Mesendoderm (in vitro differentiated cells): Measurements from ENCODE around the gene TIGD4.
A peak's percentile ranks its signal among the peaks of the same experiment; 100 is the strongest.

Experiments used
- DNase-seq: peaks from one replicate; pipeline ENCODE4 v3.0.0; 2013
- H2AK5ac ChIP-seq: 2 replicates; pipeline ENCODE4 v1.6.1; 2013; ENCODE audit warnings: low read length, inconsistent platforms
- H2BK120ac ChIP-seq: 2 replicates; pipeline ENCODE4 v1.6.1; 2013; ENCODE audit warnings: low read depth, mild to moderate bottlenecking, low read length, moderate library complexity, mixed read lengths
- H2BK15ac ChIP-seq: replicated peaks from 2 replicates; pipeline ENCODE4 v1.6.1; 2013; ENCODE audit warnings: low read depth, mild to moderate bottlenecking, moderate library complexity
- H2BK5ac ChIP-seq: 2 replicates; pipeline ENCODE4 v1.6.1; 2013; ENCODE audit warnings: low read length, inconsistent platforms
- H3K18ac ChIP-seq: 2 replicates; pipeline ENCODE4 v1.6.1; 2013; ENCODE audit warnings: mild to moderate bottlenecking, low read length, mixed read lengths
- H3K23ac ChIP-seq: one replicate; pipeline ENCODE4 v1.6.1; 2013; ENCODE audit warnings: low read length
- H3K27ac ChIP-seq: 2 replicates; pipeline ENCODE4 v1.5.1; 2013; ENCODE audit warnings: low read depth, mild to moderate bottlenecking, inconsistent platforms, low read length, moderate library complexity
- H3K27me3 ChIP-seq: 2 replicates; pipeline ENCODE4 v1.6.1; 2013; ENCODE audit warnings: low read length, control low read depth, mild to moderate bottlenecking, inconsistent platforms; ENCODE audit not compliant: insufficient read depth, poor library complexity
- H3K36me3 ChIP-seq: 2 replicates; pipeline ENCODE4 v1.6.1; 2013; ENCODE audit warnings: low read length, inconsistent platforms; ENCODE audit not compliant: control insufficient read depth, insufficient read depth
- H3K4ac ChIP-seq: one replicate; pipeline ENCODE4 v1.6.1; 2013; ENCODE audit warnings: low read depth, mild to moderate bottlenecking, low read length, moderate library complexity
- H3K4me1 ChIP-seq: 2 replicates; pipeline ENCODE4 v1.6.1; 2013; ENCODE audit warnings: low read depth, low read length, inconsistent platforms; ENCODE audit not compliant: control insufficient read depth
- H3K4me2 ChIP-seq: 2 replicates; pipeline ENCODE4 v1.6.1; 2013; ENCODE audit warnings: low read length
- H3K4me3 ChIP-seq: 2 replicates; pipeline ENCODE4 v1.5.1; 2013; ENCODE audit warnings: mild to moderate bottlenecking, low read length
- H3K56ac ChIP-seq: one replicate; pipeline ENCODE4 v1.6.1; 2013; ENCODE audit warnings: low read length
- H3K79me1 ChIP-seq: 2 replicates; pipeline ENCODE4 v1.6.1; 2013; ENCODE audit warnings: low read length, inconsistent platforms
- H3K79me2 ChIP-seq: 2 replicates; pipeline ENCODE4 v1.6.1; 2013; ENCODE audit warnings: mild to moderate bottlenecking, low read length; ENCODE audit not compliant: control insufficient read depth, insufficient read depth
- H3K9ac ChIP-seq: 2 replicates; pipeline ENCODE4 v1.6.1; 2013; ENCODE audit warnings: low read length, inconsistent platforms
- H4K5ac ChIP-seq: one replicate; pipeline ENCODE4 v1.6.1; 2013; ENCODE audit warnings: low read length
- H4K8ac ChIP-seq: one replicate; pipeline ENCODE4 v1.6.1; 2013; ENCODE audit warnings: low read depth, mild to moderate bottlenecking, control low read depth, low read length, moderate library complexity
- WGBS: extraction: QIAGEN DNeasy Blood & Tissue Kit; methylation state at CpG from one replicate; pipeline ENCODE4 v1.1.7; 2013; ENCODE audit warnings: low lambda C conversion rate, missing lambda C conversion rate; ENCODE audit not compliant: insufficient coverage; ENCODE audit errors: extremely low coverage; 5-methylcytosine and 5-hydroxymethylcytosine counted together

The TIGD4 gene

GRCh38 chr4:152735396-152735859 is 44.1 kb downstream of the TIGD4 start:
- no peak overlapping the region for H4K5ac ChIP-seq
- peak; percentile 70 for DNase-seq

DNA sequence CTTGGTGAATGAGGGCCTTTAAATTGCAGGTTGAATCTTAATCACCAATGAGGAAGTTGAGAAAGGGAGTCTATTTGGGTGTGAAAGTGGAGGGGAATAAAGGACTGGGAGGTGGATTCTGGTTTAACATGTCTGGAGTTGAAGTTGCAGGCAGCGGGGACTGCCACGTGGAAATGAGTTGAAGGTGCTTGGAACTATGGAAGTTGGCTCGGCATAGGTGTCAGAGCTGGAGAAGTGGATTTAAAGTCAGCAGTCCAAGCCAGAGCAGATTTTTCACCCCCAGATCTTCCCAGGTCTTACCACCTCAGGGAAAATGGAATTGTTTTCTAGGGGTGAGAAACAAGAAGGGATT is 44.9 kb downstream of the TIGD4 start:
- H3K23ac ChIP-seq: no peak overlapping the region

More at GRCh38 chr4:152735396-152735859, 44.1 kb downstream of the TIGD4 start:
- no peak overlapping the region for H2BK120ac ChIP-seq
- peaks cover 24% of the 10 kb centered on the region for H3K4me1 ChIP-seq
- peak overlapping the region; percentile 81 for H3K18ac ChIP-seq
- H3K27ac ChIP-seq: peak overlapping the region; percentile 67
- no peak overlapping the region for H3K4me2 ChIP-seq
- H2BK15ac ChIP-seq: no peak overlapping the region
- H3K9ac ChIP-seq: peak overlapping the region; percentile 48
- no peaks in the 10 kb centered on the region for H3K36me3 ChIP-seq
- H3K56ac ChIP-seq: peak overlapping the region; percentile 45
- peak overlapping the region; percentile 83 for H2BK5ac ChIP-seq
- H2AK5ac ChIP-seq: no peak overlapping the region
- H4K8ac ChIP-seq: no peak overlapping the region
- H3K4ac ChIP-seq: no peak overlapping the region
- H3K27me3 ChIP-seq: no peaks in the 10 kb centered on the region
- no CpG with 5 or more reads among the region's 2 CpGs for WGBS
- no peak overlapping the region for H3K4me3 ChIP-seq
- H3K23ac ChIP-seq: no peak overlapping the region
- no peaks in the 10 kb centered on the region for H3K79me1 ChIP-seq
- H3K79me2 ChIP-seq: no peaks in the 10 kb centered on the region

DNA sequence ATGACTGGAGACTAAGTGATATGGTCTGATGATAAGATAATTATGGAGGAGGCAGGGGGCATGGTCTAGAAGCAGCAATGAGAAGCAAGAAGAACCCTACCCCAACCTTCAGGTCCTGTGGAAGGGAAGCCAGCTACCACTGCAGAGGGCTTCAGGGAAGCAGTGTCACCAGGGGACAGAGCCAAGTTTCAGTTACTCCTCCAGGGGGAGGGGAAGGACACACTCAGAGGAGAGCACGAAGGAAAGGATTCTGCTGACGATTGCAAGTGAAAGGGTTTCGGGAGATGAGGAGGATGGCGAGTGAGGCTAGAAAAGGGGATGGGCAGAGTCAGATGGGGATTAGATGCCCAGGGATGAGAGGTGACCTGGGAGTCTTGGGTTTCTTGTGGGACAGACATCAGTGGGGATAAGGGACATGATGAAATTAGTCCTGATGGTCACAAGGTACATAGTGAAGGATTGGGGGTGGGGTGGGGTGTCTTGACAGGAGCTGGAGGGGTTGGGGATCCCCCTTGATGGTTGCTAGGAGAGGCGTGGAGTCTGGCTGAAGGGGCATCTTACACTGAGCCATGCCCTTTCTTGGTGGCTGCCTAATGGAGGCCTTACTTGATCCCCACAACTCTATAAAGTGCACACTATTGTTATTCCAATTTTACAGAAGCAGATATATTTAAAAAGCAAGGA is 45.4 kb downstream of the TIGD4 start:
- peak overlapping the region; percentile 47 for H2BK15ac ChIP-seq
- no peaks in the 10 kb centered on the region for H3K36me3 ChIP-seq
- no peak overlapping the region for H4K8ac ChIP-seq
- H3K4me3 ChIP-seq: no peak overlapping the region
- peak; percentile 47 for DNase-seq
- peak overlapping the region; percentile 49 for H2BK5ac ChIP-seq
- peak overlapping the region; percentile 81 for H3K18ac ChIP-seq
- peak overlapping the region; percentile 28 for H3K4ac ChIP-seq
- peak overlapping the region; percentile 6 for H2AK5ac ChIP-seq
- no peaks in the 10 kb centered on the region for H3K79me2 ChIP-seq
- H3K56ac ChIP-seq: peak overlapping the region; percentile 77
- H3K4me2 ChIP-seq: no peak overlapping the region
- no peak overlapping the region for H3K27ac ChIP-seq
- no peak overlapping the region for H3K23ac ChIP-seq
- H4K5ac ChIP-seq: no peak overlapping the region
- H3K4me1 ChIP-seq: peaks cover 24% of the 10 kb centered on the region
- H3K79me1 ChIP-seq: no peaks in the 10 kb centered on the region
- H2BK120ac ChIP-seq: peak overlapping the region; percentile 95
- H3K9ac ChIP-seq: no peak overlapping the region
- H3K27me3 ChIP-seq: no peaks in the 10 kb centered on the region
- WGBS: no CpG with 5 or more reads among the region's 5 CpGs

More for the DNA sequence above, 44.9 kb downstream of the TIGD4 start:
- peak overlapping the region; percentile 81 for H3K18ac ChIP-seq
- H3K27me3 ChIP-seq: no peaks in the 10 kb centered on the region
- H3K56ac ChIP-seq: peak overlapping the region; percentile 77
- H3K4me3 ChIP-seq: no peak overlapping the region
- peak; percentile 53 for DNase-seq
- H3K36me3 ChIP-seq: no peaks in the 10 kb centered on the region
- H4K8ac ChIP-seq: no peak overlapping the region
- H3K4me2 ChIP-seq: no peak overlapping the region
- no peak overlapping the region for H3K9ac ChIP-seq
- no peak overlapping the region for H3K27ac ChIP-seq
- H2AK5ac ChIP-seq: no peak overlapping the region
- no CpG with 5 or more reads among the region's 3 CpGs for WGBS
- H3K79me2 ChIP-seq: no peaks in the 10 kb centered on the region
- H3K79me1 ChIP-seq: no peaks in the 10 kb centered on the region
- H4K5ac ChIP-seq: no peak overlapping the region
- H3K4me1 ChIP-seq: peaks cover 24% of the 10 kb centered on the region
- peak overlapping the region; percentile 93 for H3K4ac ChIP-seq
- peak overlapping the region; percentile 89 for H2BK5ac ChIP-seq
- peak overlapping the region; percentile 95 for H2BK120ac ChIP-seq
- H2BK15ac ChIP-seq: peak overlapping the region; percentile 47

DNA sequence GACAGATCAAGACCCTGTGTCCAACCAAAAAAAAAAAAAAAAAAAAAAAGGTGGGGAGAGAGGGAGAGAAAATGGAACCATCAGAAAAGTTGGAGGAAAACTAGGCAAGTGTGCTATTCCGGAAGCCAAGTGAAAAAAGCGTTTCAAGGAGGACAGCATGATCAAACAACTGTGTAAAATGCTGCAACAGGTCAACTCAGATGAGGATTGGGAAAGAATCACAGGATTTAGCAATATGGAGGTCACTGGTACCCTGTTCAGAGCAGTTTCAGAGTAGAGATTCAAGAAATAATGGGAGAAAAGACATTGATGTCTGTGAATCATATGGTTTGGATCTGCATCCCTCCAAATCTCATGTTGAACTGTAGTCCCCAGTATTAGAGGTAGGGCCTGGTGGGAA is 47.5 kb downstream of the TIGD4 start:
- Histone ChIP-seq H3K79me2 (no peaks in the 10 kb centered on the region), H3K56ac (no peak overlapping the region), H2BK120ac (no peak overlapping the region), H3K18ac (no peak overlapping the region), H4K8ac (no peak overlapping the region), H3K36me3 (no peaks in the 10 kb centered on the region), H3K4me1 (peaks cover 19% of the 10 kb centered on the region), H2BK15ac (no peak overlapping the region), H3K27me3 (no peaks in the 10 kb centered on the region), H3K9ac (no peak overlapping the region), H3K23ac (no peak overlapping the region), H3K4me3 (no peak overlapping the region), H3K4ac (no peak overlapping the region), H3K79me1 (no peaks in the 10 kb centered on the region), H2BK5ac (no peak overlapping the region), H2AK5ac (peak overlapping the region; percentile 22), H3K27ac (no peak overlapping the region), H3K4me2 (no peak overlapping the region), H4K5ac (no peak overlapping the region)
- no peak for DNase-seq
- no CpG with 5 or more reads among the region's 2 CpGs for WGBS

DNA sequence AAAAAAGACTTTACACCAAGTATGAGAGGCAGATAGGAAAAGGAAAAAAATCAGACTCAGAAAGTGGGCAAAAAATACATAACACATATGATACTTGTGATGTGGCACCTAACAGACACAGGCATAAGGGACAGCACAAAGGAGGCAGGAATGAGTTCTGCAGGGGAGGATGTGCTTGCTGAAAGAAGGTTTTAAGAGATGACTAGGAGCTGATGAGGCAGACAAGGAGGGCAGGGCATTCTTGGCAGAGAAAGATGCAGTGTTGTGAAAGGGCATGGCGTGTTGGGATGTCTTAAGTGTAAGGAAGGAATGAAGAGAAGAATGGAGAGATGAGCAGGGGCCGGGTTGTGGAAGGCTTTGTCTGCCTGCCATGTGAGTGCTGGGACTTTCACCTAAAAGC is 50.1 kb downstream of the TIGD4 start:
- Histone ChIP-seq H3K56ac (peak overlapping the region; percentile 10), H3K79me2 (no peaks in the 10 kb centered on the region), H4K5ac (no peak overlapping the region), H2BK15ac (no peak overlapping the region), H3K27ac (no peak overlapping the region), H2AK5ac (no peak overlapping the region), H3K18ac (no peak overlapping the region), H2BK120ac (no peak overlapping the region), H3K79me1 (no peaks in the 10 kb centered on the region), H4K8ac (no peak overlapping the region), H2BK5ac (no peak overlapping the region), H3K4me3 (no peak overlapping the region), H3K9ac (no peak overlapping the region), H3K27me3 (no peaks in the 10 kb centered on the region), H3K36me3 (no peaks in the 10 kb centered on the region), H3K4ac (no peak overlapping the region), H3K4me2 (no peak overlapping the region), H3K23ac (no peak overlapping the region), H3K4me1 (peaks cover 7% of the 10 kb centered on the region)
- no CpG with 5 or more reads among the region's 2 CpGs for WGBS
- no peak for DNase-seq

DNA sequence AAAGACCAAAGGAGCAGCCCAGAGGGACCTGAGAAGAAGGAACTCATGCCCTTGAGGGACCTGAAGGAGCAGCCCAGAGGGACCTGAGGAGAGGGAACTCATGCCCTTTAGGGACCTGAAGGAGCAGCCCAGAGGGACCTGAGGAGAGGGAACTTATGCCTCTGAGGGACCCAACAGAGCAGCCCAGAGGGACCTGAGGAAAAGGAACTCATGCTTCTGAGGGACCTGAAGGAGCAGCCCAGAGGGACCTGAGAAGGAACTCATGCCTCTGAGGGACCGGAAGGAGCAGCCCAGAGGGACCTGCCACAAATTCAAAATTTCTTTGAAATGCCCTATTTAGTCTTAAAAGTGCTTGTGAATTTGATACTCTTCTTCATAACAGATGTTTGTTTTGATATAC is 51.2 kb downstream of the TIGD4 start:
- Histone ChIP-seq H3K79me1 (no peaks in the 10 kb centered on the region), H2BK5ac (peak overlapping the region; percentile 10), H3K18ac (no peak overlapping the region), H3K4me3 (no peak overlapping the region), H3K4me1 (peaks cover 3% of the 10 kb centered on the region), H3K27ac (no peak overlapping the region), H2BK15ac (no peak overlapping the region), H3K4me2 (no peak overlapping the region), H2BK120ac (no peak overlapping the region), H2AK5ac (no peak overlapping the region), H3K9ac (no peak overlapping the region), H3K27me3 (no peaks in the 10 kb centered on the region), H4K5ac (no peak overlapping the region), H3K4ac (no peak overlapping the region), H4K8ac (no peak overlapping the region), H3K36me3 (no peaks in the 10 kb centered on the region), H3K23ac (no peak overlapping the region), H3K56ac (no peak overlapping the region), H3K79me2 (no peaks in the 10 kb centered on the region)
- no CpG with 5 or more reads among the region's 1 CpG for WGBS
- DNase-seq: no peak
